ENCODE measurements around the gene BARHL1. TPM values are rescaled to one million over a fixed set of nuclear protein-coding genes. Genes with fewer than 3 reads are reported as not detected.

BARHL1 gene
- total RNA-seq, 1 experiment from 2014 or later: not detected

GRCh38 chr9:132615774-132616173 is 33.4 kb downstream of the BARHL1 start:
- DNase-seq (ENCODE audit: low read depth): no peak

DNA sequence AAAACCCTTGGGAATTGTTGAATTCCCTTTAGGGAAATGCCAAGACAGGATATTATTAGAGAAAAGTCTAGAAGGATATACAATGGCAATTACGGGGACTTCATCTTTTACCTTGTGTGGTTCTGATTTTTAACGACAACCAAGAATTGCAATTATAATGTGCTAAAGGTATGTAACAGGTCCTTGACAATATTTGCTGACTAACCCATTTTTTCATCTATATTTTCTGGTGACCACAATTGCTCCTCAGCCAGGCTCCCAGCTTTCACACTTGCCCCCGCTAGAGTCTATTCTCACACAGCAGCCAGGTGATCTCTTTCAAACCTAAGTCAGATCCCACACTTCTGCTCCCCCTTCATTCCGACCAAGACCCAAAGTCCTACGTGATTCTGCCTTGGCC is 34.3 kb downstream of the BARHL1 start:
- DNase-seq (ENCODE audit: low read depth): no peak

- DNase-seq (ENCODE audit: low read depth): peak; percentile 35
Measured at GRCh38 chr9:132622159-132622558, 39.8 kb downstream of the BARHL1 start.

GRCh38 chr9:132626285-132626684 is 43.9 kb downstream of the BARHL1 start:
- DNase-seq (ENCODE audit: low read depth): no peak

DNA sequence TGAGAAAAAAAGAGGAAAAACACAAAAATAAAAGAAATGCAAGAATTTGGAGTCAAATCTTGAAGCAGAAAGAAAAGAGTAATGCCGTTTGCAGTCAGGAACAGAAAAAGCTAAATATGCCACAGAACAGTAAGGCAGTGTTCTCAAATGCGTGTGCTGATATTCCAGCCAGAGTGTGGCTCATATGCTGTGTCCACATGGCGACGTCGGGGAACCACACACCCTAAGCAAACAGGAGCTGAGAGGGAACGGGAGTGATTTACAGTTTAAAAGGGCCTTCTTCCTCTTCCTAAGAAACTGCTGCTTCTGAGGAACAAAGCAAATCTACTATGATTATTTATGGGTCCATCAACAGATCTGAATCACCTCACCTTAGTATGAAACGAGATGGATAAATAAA is 44.7 kb downstream of the BARHL1 start:
- no peak for DNase-seq (ENCODE audit: low read depth)

- DNase-seq (ENCODE audit: low read depth): no peak
Measured at GRCh38 chr9:132627594-132627993, 45.2 kb downstream of the BARHL1 start.

- DNase-seq (ENCODE audit: low read depth): no peak
Measured at GRCh38 chr9:132628746-132629145, 46.3 kb downstream of the BARHL1 start.

- no peak for DNase-seq (ENCODE audit: low read depth)
Measured at GRCh38 chr9:132630116-132630515, 47.7 kb downstream of the BARHL1 start.

DNA sequence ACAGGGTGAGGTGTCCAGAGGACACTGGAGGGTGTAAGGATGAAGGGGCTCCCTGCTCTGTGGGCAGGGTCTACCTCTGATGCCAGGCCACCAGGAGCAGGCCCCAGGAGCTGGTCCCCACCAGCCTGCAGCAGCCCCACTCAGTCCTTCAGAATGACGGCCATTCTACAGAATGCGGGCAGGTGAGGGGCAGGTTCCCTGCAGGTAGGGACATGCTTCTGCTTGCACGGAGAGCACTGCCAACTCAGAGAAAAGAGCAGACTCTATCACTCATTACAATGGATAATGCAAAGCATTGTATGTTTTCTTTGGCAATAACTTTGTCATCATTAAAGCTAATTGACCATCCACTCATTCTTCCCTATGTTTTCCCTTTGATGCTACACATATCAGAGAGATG is 48.4 kb downstream of the BARHL1 start:
- DNase-seq (ENCODE audit: low read depth): no peak

GRCh38 chr9:132631280-132631679 is 48.9 kb downstream of the BARHL1 start:
- DNase-seq (ENCODE audit: low read depth): peak; percentile 84

GRCh38 chr9:132631685-132632084 is 49.3 kb downstream of the BARHL1 start:
- no peak for DNase-seq (ENCODE audit: low read depth)

DNA sequence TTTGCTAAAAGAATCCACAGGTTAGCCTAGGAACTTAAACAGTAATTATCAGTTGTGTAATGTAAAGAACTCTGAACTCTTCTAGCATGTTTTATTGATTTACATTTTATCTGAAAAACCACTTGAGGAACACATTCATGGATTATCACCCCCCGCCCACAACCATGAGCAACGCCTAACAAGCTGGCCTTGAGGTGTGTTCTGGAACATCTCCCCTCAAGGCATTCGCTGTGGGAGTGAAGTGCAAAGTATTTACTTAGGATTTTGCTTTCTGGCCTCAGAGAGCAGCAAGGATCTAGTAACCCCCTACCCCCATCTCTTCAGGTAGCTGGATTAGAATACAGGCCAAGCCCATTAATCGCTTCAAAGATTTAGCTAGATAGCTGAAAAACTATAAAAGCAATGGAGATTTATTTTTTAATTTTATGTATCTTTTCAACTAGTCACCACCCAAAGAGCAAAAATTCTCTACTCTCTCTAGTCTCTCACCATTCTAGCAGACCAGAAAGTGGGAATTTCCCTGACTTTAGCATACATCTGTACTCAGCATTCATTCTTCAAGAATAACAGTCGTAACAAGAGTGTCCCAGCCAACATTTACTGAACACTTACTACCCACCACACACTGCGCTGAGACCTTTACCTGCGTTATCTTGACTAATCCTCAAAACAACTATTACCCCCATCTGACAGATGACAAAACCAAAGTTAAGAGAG is 50.2 kb downstream of the BARHL1 start:
- no peak for DNase-seq (ENCODE audit: low read depth)

DNA sequence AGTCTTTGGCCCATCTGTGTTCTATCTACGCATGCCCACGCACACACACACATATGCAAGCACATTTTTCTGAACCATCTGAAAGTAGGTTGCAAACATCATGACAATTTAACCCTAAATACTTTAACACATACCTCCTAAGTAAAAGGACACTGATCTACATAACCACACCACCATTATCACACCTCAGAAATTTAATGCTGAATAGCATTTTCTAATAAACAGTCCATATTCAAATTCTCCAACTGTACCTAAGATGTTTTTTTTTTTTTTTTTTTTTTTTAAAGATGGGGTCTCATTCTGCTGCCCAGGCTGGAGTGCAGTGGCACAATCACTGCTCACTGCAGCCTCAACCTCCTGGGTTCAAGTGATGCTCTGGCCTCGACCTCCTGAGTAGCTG is 51.9 kb downstream of the BARHL1 start:
- no peak for DNase-seq (ENCODE audit: low read depth)

GRCh38 chr9:132637351-132637750 is 54.9 kb downstream of the BARHL1 start:
- no peak for DNase-seq (ENCODE audit: low read depth)

- no peak for DNase-seq (ENCODE audit: low read depth)
Measured at GRCh38 chr9:132637801-132638200, 55.4 kb downstream of the BARHL1 start.

DNA sequence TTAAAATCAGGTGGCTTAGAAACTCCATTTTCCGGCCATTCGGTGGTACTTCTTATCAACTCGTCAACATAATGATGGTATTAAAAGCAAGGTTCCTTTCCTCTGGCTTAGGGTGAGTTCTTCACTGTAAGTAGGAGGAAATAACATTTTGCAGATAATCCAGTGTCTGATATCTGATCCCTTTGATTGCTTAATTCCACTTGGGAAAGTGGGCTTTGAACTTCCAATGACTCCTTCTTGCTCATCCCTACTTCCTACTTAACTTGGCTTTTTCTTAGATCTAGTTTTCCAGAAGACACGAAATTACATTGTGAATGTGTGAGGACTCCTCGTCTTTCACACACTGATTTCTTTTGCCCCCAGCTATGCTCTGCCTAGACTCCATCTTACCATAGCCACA is 55.8 kb downstream of the BARHL1 start:
- DNase-seq (ENCODE audit: low read depth): peak; percentile 26

- DNase-seq (ENCODE audit: low read depth): no peak
Measured at GRCh38 chr9:132639322-132639721, 56.9 kb downstream of the BARHL1 start.

Other genes with a start within 250 kb of the BARHL1 start
- gene SETX, start 227.6 kb upstream of the BARHL1 start, total RNA-seq (2014; rRNA removed; shearing (Covaris generic)): 31.8 and 32.9 TPM in 2 replicates
- 10.8 and 13.5 TPM in 2 replicates for gene TTF1, start 175.8 kb upstream of the BARHL1 start, total RNA-seq (2014; rRNA removed; shearing (Covaris generic))
- 0.29 TPM in 1 of 2 replicates, not detected in the other for gene CFAP77, start 172.4 kb upstream of the BARHL1 start, total RNA-seq (2014; rRNA removed; shearing (Covaris generic))
- gene DDX31, start 87.4 kb downstream of the BARHL1 start, total RNA-seq (2014; rRNA removed; shearing (Covaris generic)): 9.2 and 9.6 TPM in 2 replicates
- gene GTF3C4, start 87.9 kb downstream of the BARHL1 start, total RNA-seq (2014; rRNA removed; shearing (Covaris generic)): 10.8 and 11.5 TPM in 2 replicates